HG02759 (cell line): ENCODE measurements around the gene SRGN.
"Not testable (repeated sequence)": the region's sequence is repeated elsewhere in the genome, so short reads cannot be mapped to it uniquely, and the experiment has no call there.

ENCODE experiments used
- ATAC-seq: cut with Tn5 transposase; IDR thresholded peaks from one replicate; pipeline ENCODE4 v1.9.1; 2021; ENCODE audit warnings: mild to moderate bottlenecking, moderate library complexity; ENCODE audit not compliant: unreplicated experiment

Gene SRGN

GRCh38 chr10:69125554-69125953, 37.7 kb downstream of the SRGN start:
- no peak for ATAC-seq

- ATAC-seq = no peak
Measured at GRCh38 chr10:69130251-69130650, 42.3 kb downstream of the SRGN start.

- no peak for ATAC-seq
Measured at GRCh38 chr10:69139961-69140360, 52.1 kb downstream of the SRGN start.

- ATAC-seq = no peak
Measured at GRCh38 chr10:69141304-69141703, 53.4 kb downstream of the SRGN start.

GRCh38 chr10:69142074-69142473, 54.2 kb downstream of the SRGN start:
- not testable (repeated sequence) for ATAC-seq

- ATAC-seq = no peak
Measured at GRCh38 chr10:69142983-69143382, 55.1 kb downstream of the SRGN start.

GRCh38 chr10:69145329-69145728, 57.4 kb downstream of the SRGN start:
- no peak for ATAC-seq

GRCh38 chr10:69145864-69146263, 58.0 kb downstream of the SRGN start:
- no peak for ATAC-seq

- no peak for ATAC-seq
Measured at GRCh38 chr10:69146759-69147158, 58.9 kb downstream of the SRGN start.

- ATAC-seq = no peak
Measured at GRCh38 chr10:69151984-69152383, 64.1 kb downstream of the SRGN start.

- no peak for ATAC-seq
Measured at GRCh38 chr10:69153227-69153626, 65.3 kb downstream of the SRGN start.
